K562 (cell line): ENCODE results near the gene SOAT2. TPM values are rescaled to one million over a fixed set of nuclear protein-coding genes. Genes with fewer than 3 reads are reported as not detected.

Source experiments
- ATAC-seq: fragments of 200-7000 bp; cut with Tn5 transposase; 3 replicates; pipeline ENCODE4 v1.9.1; 2020; ENCODE audit warnings: moderate library complexity
- BruUV-seq: library from RNA; stranded (reverse); fragments of 400-500 nt; replicated peaks from 2 replicates; lab custom pipeline; 2021; lab: Mats Ljungman, UMichigan
- CTCF ChIA-PET: fragments of 300-600 bp; formaldehyde crosslinking; extraction: SDS; loops from one replicate; lab custom pipeline; 2021; ENCODE audit warnings: low intra/inter-chr PET ratio; lab: Yijun Ruan, JAX
- POLR2A ChIA-PET: fragments of 300-600, 350-650 bp; sonication (Branson Sonifier 250); formaldehyde crosslinking; extraction: SDS; loops from one replicate; lab custom pipeline; 2021; ENCODE audit warnings: antibody characterized with exemption, inconsistent platforms; lab: Yijun Ruan, JAX
- DNase-seq, 4 experiments: peaks; one replicate each; pipeline versions ENCODE4 v3.0.0 to v3.0.0-alpha.2; 2011 to 2018; ENCODE audit warnings: low spot score in 3 of 4, mixed read lengths in 3 of 4; ENCODE audit errors: extremely low read depth in 1 of 4
- FAIRE-seq: peaks from 2 replicates; lab custom pipeline; 2011; peaks lifted over from hg19 to GRCh38; lab: Jason Lieb, UNC
- H2AFZ ChIP-seq: 2 replicates; pipeline ENCODE4 v1.6.0; 2011; ENCODE audit warnings: low read depth, low read length, control low read depth, inconsistent platforms
- H3K27ac ChIP-seq: fragments of 200-600 bp; 3 replicates; pipeline ENCODE4 v1.8.0; 2011; ENCODE audit warnings: low read depth, mild to moderate bottlenecking, control low read depth, inconsistent platforms, low read length, moderate library complexity, mixed read lengths; ENCODE audit errors: extremely low read depth
- H3K27me3 ChIP-seq, 2 experiments: fragments of 300-600 bp in 1 of 2; 2 replicates in 1 of 2; 3 replicates in 1 of 2; pipeline versions ENCODE4 v1.6.0 to v1.8.0; 2011; ENCODE audit warnings: inconsistent platforms in 2 of 2, low read length in 2 of 2, mild to moderate bottlenecking in 1 of 2, mixed read lengths in 1 of 2, moderate library complexity in 1 of 2; ENCODE audit not compliant: control insufficient read depth in 2 of 2, insufficient read depth in 2 of 2
- H3K36me3 ChIP-seq: fragments of 300-600 bp; 3 replicates; pipeline ENCODE4 v1.8.0; 2011; ENCODE audit warnings: mild to moderate bottlenecking, low read length, inconsistent platforms; ENCODE audit not compliant: control insufficient read depth, insufficient read depth
- H3K4me1 ChIP-seq, 2 experiments: fragments of 200-600 bp in 1 of 2; replicated peaks in 1 of 2; 2 replicates in 1 of 2; 3 replicates in 1 of 2; pipeline versions ENCODE4 v1.5.1 to v1.8.0; 2011; ENCODE audit warnings: inconsistent platforms in 2 of 2, low read length in 2 of 2, mild to moderate bottlenecking in 1 of 2, mixed read lengths in 1 of 2, moderate library complexity in 1 of 2; ENCODE audit not compliant: control insufficient read depth in 2 of 2, insufficient read depth in 2 of 2
- H3K4me2 ChIP-seq: 2 replicates; pipeline ENCODE4 v1.6.1; 2011; ENCODE audit warnings: low read length, control low read depth, inconsistent platforms, mixed read lengths; ENCODE audit not compliant: insufficient read depth
- H3K4me3 ChIP-seq: fragments of 200-600 bp; sonication (generic), shearing (Covaris generic); 2 replicates; pipeline ENCODE4 v1.5.1; 2016; ENCODE audit warnings: control low read depth, inconsistent platforms
- H3K79me2 ChIP-seq: fragments of 200-600 bp; 3 replicates; pipeline ENCODE4 v1.8.0; 2011; ENCODE audit warnings: low read length, inconsistent platforms; ENCODE audit not compliant: control insufficient read depth, insufficient read depth
- H3K9ac ChIP-seq, 2 experiments: 2 replicates each; pipeline versions ENCODE4 v1.6.0 to v1.6.1; 2011; ENCODE audit warnings: low read depth in 2 of 2, low read length in 2 of 2, control low read depth in 1 of 2, inconsistent platforms in 1 of 2, mild to moderate bottlenecking in 1 of 2, mixed read lengths in 1 of 2; ENCODE audit not compliant: insufficient read depth in 1 of 2
- H3K9me1 ChIP-seq: one replicate; pipeline ENCODE4 v1.6.0; 2011; ENCODE audit warnings: inconsistent platforms, mild to moderate bottlenecking, low read length, moderate library complexity; ENCODE audit not compliant: control insufficient read depth, insufficient read depth
- H3K9me3 ChIP-seq: replicated peaks from 2 replicates; pipeline ENCODE4 v1.5.1; 2011; ENCODE audit warnings: low read depth, low read length, inconsistent platforms; ENCODE audit not compliant: control insufficient read depth, insufficient read depth
- H4K20me1 ChIP-seq: replicated peaks from 2 replicates; pipeline ENCODE4 v1.6.1; 2011; ENCODE audit warnings: low read length, inconsistent platforms, mixed read lengths; ENCODE audit not compliant: control insufficient read depth, insufficient read depth
- FOXP1 ChIP-seq: sonication (generic); formaldehyde crosslinking; IDR thresholded peaks from 2 replicates; pipeline ENCODE4 v1.8.0; 2022; ENCODE audit warnings: mild to moderate bottlenecking, missing genetic modification reagents
- HDAC6 ChIP-seq: IDR thresholded peaks from 2 replicates; pipeline ENCODE4 v1.6.1; 2012; ENCODE audit warnings: low read depth, mild to moderate bottlenecking, control low read depth, inconsistent platforms, low read length, moderate library complexity
- POLR2G ChIP-seq: fragments of 200-400 bp; formaldehyde crosslinking; IDR thresholded peaks from 2 replicates; pipeline ENCODE4 v1.6.1; 2017; ENCODE audit warnings: low read depth, mild to moderate bottlenecking, antibody characterized with exemption, low read length, moderate library complexity
- RBM17 ChIP-seq: fragments of 200-400 bp; formaldehyde crosslinking; IDR thresholded peaks from 2 replicates; pipeline ENCODE4 v1.6.1; 2017; ENCODE audit warnings: low read depth, mild to moderate bottlenecking, low read length, borderline replicate concordance
- TBL1XR1 ChIP-seq, 2 experiments: IDR thresholded peaks; 2 replicates each; pipeline ENCODE4 v1.6.1; 2012; ENCODE audit warnings: improper control_type of control experiment in 2 of 2, low read length in 2 of 2, mild to moderate bottlenecking in 1 of 2
- ZNF445 ChIP-seq: fragments of 250-450 bp; sonication (Bioruptor Pico); IDR thresholded peaks from 2 replicates; pipeline ENCODE4 v1.4.0; 2020; ENCODE audit warnings: low read depth, mild to moderate bottlenecking, moderate library complexity
- whole genome bisulfite sequencing: fragments of 100-300 bp; shearing (Covaris generic); methylation state at CpG from one replicate; pipeline ENCODE4 v1.1.6; 2016; ENCODE audit warnings: low coverage, mixed read lengths; ENCODE audit not compliant: insufficient coverage; ENCODE audit errors: missing lambda C conversion rate; 5-methylcytosine and 5-hydroxymethylcytosine counted together
- in situ Hi-C: fragments of 300-500 bp; cut with MboI; formaldehyde crosslinking; loops from 4 replicates; pipeline ENCODE4 v1.15.0; 2018; ENCODE audit warnings: inconsistent platforms, mixed read lengths
- intact Hi-C: fragments of 100-400 bp; cut with micrococcal nuclease; formaldehyde crosslinking; loops from 2 replicates; pipeline ENCODE4 v1.14.2; 2022
- polyA plus RNA-seq, 8 experiments: library from polyadenylated mRNA; depleted of rRNA in 4 of 8; stranded (reverse) in 5 of 8; unstranded in 3 of 8; fragments of >200 nt; fragmentation: Nextera tagmentation in 2 of 8; fragmentation: Illumina TruSeq in 1 of 8; extraction: Ambion mirVana in 2 of 8; extraction: Trizol in 1 of 8; gene quantifications; 2 replicates each; pipeline versions ENCODE4 v1.2.1 to v1.2.3, GENCODE V29; 2011 to 2014; ENCODE audit warnings: inconsistent platforms in 1 of 8, missing spikeins in 1 of 8
- total RNA-seq, 7 experiments: library from RNA; depleted of rRNA in 6 of 7; stranded (reverse); fragments of >200 nt in 6 of 7; fragmentation: Illumina TruSeq in 2 of 7; extraction: Trizol in 2 of 7; gene quantifications; 2 replicates each; pipeline versions ENCODE4 v1.2.1 to v1.2.3, GENCODE V29; 2011 to 2021; ENCODE audit warnings: low replicate concordance in 1 of 7
- TF ChIP-seq, protein P1 (sequence below): fragments of 200-800 bp; sonication (Bioruptor generic); IDR thresholded peaks from 2 replicates; pipeline ENCODE4 v1.6.1; 2017; ENCODE audit warnings: missing genetic modification characterization, missing compliant biosample characterization
- TF ChIP-seq, protein P2 (sequence below): sonication (generic); formaldehyde crosslinking; IDR thresholded peaks from 2 replicates; pipeline ENCODE4 v1.8.0; 2022; ENCODE audit warnings: missing genetic modification reagents, mild to moderate bottlenecking, moderate library complexity, borderline replicate concordance
- TF ChIP-seq, protein P3 (sequence below): fragments of 250-450 bp; sonication (Bioruptor Pico); IDR thresholded peaks from 2 replicates; pipeline ENCODE4 v1.5.0; 2020; ENCODE audit warnings: mild to moderate bottlenecking, borderline replicate concordance
- TF ChIP-seq, protein P4 (sequence below), 2 experiments: IDR thresholded peaks; 2 replicates each; pipeline ENCODE4 v1.6.1; 2011; ENCODE audit warnings: borderline replicate concordance in 1 of 2, control low read depth in 1 of 2, low read depth in 1 of 2, low read length in 1 of 2, mild to moderate bottlenecking in 1 of 2, mixed read lengths in 1 of 2, moderate library complexity in 1 of 2; ENCODE audit not compliant: insufficient read depth in 1 of 2, insufficient read length in 1 of 2, poor library complexity in 1 of 2, severe bottlenecking in 1 of 2; ENCODE audit errors: extremely low read depth in 1 of 2

Gene SOAT2
- total and polyA plus RNA-seq, 9 of the 15 experiments (the other 6 are each of a cell fraction or from before 2014, with no cell fraction given), result 0.04 TPM; not detected in 8

DNA sequence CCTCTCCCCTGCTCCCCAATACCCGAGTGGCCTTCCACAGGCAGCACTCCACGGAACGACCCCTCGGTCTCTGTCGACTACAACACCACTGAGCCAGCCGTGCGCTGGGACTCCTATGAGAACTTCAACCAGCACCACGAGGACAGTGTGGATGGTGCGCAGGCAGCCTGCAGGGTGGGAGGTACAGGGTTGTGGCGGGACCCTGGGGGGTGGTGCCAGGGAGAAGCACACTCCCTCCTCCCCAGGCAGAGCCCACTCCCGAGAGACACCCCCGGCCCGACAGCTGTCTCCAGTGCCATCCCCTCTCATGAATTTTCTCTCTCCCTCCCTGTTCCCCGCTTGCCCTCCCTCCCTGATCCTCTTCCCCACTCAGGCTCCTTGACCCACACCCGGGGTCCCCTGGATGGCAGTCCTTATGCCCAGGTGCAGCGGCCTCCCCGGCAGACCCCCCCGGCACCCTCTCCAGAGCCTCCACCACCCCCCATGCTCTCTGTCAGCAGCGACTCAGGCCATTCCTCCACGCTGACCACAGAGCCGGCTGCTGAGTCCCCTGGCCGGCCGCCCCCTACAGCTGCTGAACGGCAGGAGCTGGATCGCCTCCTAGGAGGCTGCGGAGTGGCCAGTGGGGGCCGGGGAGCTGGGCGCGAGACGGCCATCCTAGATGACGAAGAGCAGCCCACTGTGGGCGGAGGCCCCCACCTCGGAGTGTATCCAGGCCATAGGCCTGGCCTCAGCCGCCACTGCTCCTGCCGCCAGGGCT lies 44.4 kb upstream of the SOAT2 start:
- no peak overlapping the region for H3K4me3 ChIP-seq
- H3K27me3 ChIP-seq, result no peaks in the 10 kb centered on the region
- no peaks in the 10 kb centered on the region for H3K9me3 ChIP-seq
- no peaks in the 10 kb centered on the region for H4K20me1 ChIP-seq
- H3K79me2 ChIP-seq, result no peaks in the 10 kb centered on the region
- H3K9me1 ChIP-seq, result no peaks in the 10 kb centered on the region
- peaks cover 11 to 72% of the 10 kb centered on the region in 2 experiments; a peak in 4 of 5 replicates for H3K4me1 ChIP-seq
- CTCF ChIA-PET, result no interaction called here
- in situ Hi-C loops, result no loop called here
- intact Hi-C loops, result no loop called here
- no peak for ATAC-seq
- H3K9ac ChIP-seq, result peak overlapping the region in 1 of 2 experiments; percentile 43; a peak in 1 of 4 replicates
- 45% methylated on average over 32 of the region's 35 CpGs for WGBS
- TF ChIP-seq, protein P1, sequence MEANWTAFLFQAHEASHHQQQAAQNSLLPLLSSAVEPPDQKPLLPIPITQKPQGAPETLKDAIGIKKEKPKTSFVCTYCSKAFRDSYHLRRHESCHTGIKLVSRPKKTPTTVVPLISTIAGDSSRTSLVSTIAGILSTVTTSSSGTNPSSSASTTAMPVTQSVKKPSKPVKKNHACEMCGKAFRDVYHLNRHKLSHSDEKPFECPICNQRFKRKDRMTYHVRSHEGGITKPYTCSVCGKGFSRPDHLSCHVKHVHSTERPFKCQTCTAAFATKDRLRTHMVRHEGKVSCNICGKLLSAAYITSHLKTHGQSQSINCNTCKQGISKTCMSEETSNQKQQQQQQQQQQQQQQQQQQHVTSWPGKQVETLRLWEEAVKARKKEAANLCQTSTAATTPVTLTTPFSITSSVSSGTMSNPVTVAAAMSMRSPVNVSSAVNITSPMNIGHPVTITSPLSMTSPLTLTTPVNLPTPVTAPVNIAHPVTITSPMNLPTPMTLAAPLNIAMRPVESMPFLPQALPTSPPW, result no peak
- peak; percentile 57; the same call in 1 of the 2 replicates for TF ChIP-seq POLR2G
- no peak for TF ChIP-seq RBM17
- no peak for TF ChIP-seq HDAC6
- TF ChIP-seq, protein P2, sequence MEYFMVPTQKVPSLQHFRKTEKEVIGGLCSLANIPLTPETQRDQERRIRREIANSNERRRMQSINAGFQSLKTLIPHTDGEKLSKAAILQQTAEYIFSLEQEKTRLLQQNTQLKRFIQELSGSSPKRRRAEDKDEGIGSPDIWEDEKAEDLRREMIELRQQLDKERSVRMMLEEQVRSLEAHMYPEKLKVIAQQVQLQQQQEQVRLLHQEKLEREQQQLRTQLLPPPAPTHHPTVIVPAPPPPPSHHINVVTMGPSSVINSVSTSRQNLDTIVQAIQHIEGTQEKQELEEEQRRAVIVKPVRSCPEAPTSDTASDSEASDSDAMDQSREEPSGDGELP (CRISPR knock-in tag), result 0 out of 2 replicates have a peak, but pooled peaks have one; percentile 16
- TF ChIP-seq, protein P3, sequence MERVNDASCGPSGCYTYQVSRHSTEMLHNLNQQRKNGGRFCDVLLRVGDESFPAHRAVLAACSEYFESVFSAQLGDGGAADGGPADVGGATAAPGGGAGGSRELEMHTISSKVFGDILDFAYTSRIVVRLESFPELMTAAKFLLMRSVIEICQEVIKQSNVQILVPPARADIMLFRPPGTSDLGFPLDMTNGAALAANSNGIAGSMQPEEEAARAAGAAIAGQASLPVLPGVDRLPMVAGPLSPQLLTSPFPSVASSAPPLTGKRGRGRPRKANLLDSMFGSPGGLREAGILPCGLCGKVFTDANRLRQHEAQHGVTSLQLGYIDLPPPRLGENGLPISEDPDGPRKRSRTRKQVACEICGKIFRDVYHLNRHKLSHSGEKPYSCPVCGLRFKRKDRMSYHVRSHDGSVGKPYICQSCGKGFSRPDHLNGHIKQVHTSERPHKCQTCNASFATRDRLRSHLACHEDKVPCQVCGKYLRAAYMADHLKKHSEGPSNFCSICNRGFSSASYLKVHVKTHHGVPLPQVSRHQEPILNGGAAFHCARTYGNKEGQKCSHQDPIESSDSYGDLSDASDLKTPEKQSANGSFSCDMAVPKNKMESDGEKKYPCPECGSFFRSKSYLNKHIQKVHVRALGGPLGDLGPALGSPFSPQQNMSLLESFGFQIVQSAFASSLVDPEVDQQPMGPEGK (CRISPR knock-in tag), result no peak
- no peak for TF ChIP-seq FOXP1 (CRISPR knock-in tag)
- no peak for TF ChIP-seq TBL1XR1 (IDR thresholded peaks at IDR 0.05; ENCODE audit: low read length in 2 of 2)
- TF ChIP-seq ZNF445, result no peak
- TF ChIP-seq, protein P4, sequence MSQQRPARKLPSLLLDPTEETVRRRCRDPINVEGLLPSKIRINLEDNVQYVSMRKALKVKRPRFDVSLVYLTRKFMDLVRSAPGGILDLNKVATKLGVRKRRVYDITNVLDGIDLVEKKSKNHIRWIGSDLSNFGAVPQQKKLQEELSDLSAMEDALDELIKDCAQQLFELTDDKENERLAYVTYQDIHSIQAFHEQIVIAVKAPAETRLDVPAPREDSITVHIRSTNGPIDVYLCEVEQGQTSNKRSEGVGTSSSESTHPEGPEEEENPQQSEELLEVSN (IDR thresholded peaks at IDR 0.05; ENCODE audit: borderline replicate concordance in 1 of 2, extremely low read depth in 1 of 2, insufficient read depth in 1 of 2, insufficient read length in 1 of 2, low read depth in 1 of 2, low read length in 1 of 2, poor library complexity in 1 of 2, severe bottlenecking in 1 of 2), result no peak
- no peak overlapping the region for H2AFZ ChIP-seq
- no peak overlapping the region for H3K27ac ChIP-seq
- no peak for FAIRE-seq
- no peak overlapping the region for H3K4me2 ChIP-seq
- BruUV-seq, result no TSS peak
- DNase-seq, result no peak
- H3K36me3 ChIP-seq, result no peaks in the 10 kb centered on the region
- POLR2A ChIA-PET, result interaction anchor here (1.0 kb wide), 1 partner anchor 20 kb away, joined by 3 read pairs; the partner anchor contains the start of gene SPRYD3
